Measurements from ENCODE around the gene UNC93B1.
A peak's percentile ranks its signal among the peaks of the same experiment; 100 is the strongest.

UNC93B1 gene

DNA sequence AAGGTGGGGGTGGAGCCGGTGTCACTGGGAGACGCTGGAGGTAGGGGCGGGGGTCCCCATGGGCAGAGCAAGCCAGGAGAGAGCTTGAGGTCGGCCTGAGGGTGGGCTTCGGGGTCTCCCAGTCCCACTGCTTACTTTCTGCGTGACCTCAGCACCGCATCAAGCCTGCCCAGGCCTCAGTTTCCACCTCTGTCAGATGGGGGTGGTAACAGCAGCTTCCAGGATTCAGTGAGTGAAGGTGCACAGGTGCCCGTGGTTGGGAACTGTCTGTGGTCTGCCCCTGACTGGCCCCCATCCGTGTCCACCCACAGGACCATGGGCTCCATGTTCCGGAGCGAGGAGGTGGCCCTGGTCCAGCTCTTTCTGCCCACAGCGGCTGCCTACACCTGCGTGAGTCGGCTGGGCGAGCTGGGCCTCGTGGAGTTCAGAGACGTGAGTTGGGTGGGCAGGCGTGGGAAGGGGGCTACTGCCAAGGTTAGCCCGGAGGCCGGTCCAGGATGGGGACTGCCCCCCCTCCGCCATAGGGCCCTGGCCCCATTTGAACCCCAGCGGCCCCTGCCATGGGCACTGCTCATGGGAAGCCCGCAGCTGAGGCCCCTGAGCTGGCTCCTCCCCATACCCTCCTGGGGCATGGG lies 37.2 kb upstream of the UNC93B1 start:
- H3K4me3 ChIP-seq (ENCODE audit: low read depth, low read length), result no peak overlapping the region

DNA sequence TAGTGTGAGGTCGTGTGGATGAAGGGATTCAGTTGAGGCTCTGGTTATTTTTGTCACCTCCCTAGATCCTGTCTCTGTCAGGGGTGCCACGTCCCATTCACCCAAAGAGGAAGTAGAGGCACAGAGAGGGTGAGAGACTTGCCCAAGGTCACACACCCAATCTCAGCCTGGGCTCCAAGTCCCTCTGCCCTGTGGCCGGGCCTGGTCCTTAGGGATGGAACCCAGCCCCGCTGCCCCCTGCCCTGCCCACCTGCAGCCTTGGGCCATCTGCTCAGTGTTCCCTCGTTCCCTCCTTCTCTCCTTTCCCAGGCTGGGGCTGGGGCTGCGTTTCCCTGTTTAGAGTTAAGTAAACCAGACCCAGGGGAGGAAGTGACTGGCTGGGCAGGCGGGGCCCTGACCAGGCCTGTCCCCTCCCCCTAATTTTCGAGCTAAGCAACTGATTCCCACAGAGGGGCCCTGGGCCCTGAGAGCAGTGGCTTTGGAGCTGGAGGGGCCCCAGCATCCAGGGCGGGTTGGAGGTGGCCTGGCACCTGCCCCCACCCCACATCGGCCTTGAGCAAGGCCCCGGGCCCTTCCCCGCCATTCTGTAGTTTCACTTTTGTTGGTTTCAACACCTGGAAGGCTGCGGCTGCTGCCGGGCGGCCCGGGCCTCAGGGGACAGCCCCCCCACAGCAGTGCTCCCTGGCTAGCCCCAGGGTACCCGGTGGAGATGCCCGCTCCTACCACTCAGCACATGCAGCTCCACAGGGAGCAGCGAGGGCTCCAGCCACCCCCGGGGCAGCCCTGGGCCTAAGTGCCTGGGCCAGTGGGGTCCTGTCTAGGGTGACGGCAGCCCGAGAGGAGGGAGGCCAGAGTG lies 36.4 kb upstream of the UNC93B1 start:
- no peak overlapping the region for H3K4me3 ChIP-seq (ENCODE audit: low read depth, low read length)

DNA sequence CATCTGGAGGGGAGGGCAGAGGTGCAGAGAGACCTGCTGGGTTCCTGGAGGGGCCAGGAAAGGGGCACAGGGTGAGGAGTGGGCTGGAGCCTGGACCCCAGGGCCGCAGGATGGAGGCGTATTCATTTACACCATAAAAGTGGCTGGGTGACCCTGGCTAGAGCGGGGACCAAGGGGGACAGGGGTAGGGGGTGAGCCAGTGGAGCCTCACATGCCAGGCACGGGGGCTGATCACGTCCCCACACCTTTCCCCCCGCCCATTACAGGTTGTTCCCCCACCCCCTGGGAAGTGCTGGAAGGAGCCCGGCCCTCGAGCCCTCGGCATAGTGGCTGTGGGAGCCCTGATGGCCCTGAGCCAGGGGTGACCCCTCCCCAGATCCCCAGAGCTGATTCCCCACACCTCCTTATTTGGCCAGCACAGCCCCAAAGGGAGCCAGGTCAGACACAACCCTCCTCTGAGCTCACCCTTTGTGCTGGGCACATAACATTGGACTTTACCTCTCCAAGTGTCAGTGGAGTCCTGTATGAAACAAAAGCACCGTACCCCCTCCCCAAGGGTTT lies 35.7 kb upstream of the UNC93B1 start:
- H3K4me3 ChIP-seq (ENCODE audit: low read depth, low read length), result no peak overlapping the region

DNA sequence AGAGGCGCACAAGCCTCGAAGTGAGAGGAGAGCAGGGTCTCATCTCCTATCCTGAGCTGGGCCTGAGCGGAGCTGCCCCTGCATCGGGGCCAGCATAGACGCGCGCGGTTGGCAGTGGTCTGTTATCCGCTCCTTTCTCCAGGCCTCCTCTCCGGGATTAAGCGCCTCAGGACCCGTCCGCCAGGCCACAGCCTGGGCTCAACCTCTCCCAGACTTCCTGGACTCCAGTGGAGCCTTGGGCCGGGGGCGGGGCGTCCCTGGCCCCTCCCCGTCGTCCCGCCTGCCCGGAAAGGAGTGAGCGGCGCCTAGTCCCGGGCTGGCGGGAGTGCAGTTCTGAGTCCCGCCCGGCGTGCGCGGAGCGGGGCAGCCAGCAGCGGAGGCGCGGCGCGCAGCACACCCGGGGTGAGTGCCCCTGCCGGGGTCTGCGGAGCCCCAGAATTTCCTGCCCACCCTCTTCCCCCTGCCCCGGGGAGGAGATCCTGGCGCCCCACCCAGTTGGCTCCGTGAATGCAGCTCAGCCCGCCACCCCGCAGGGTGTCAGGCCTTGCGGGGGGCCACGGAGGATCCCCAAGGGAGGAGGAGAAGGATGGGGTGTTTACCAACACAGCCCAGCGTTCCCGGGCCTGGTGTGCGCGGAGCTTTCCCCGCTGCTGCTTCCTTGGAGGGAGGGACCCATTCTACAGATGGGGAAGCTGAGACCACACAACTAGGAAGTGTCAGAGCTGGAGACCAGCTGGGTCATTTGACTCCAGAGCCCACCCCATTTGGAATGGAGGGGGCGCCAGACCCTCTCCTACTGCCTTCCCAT lies 35.0 kb upstream of the UNC93B1 start, which contains the start of gene TCIRG1:
TCIRG1 (plus strand) TSS at position 308 of the 808 bp plus-strand sequence. CDS start 2,247 bp downstream, outside the sequence.
- H3K4me3 ChIP-seq (ENCODE audit: low read depth, low read length), result peak within 1 kb of the TSS; percentile 27

DNA sequence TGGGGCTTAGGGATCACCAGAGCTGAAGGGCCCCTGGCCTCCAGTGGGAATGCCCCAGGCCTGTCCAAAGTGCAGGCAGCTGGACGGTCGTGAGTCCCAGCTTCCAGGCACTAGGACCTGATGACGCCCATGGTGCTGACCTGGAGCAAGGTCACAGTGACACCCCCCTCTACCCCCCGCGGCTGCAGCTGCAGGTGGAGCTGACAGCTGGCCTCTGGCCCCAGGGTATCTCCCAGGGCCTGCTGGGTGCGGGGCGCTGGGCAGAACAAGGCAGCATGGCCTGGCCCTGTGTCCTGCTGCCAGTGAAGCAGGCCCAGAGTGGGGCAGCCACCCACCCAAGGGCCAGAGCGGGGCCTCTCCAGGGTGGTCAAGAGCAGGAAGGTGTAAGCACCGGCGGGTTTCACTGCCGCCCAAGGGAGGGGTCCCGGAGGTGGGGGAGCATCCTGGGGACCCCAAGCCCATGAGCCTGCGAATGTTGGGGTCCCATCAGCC lies 34.4 kb upstream of the UNC93B1 start:
- H3K4me3 ChIP-seq (ENCODE audit: low read depth, low read length), result peak overlapping the region; percentile 20

DNA sequence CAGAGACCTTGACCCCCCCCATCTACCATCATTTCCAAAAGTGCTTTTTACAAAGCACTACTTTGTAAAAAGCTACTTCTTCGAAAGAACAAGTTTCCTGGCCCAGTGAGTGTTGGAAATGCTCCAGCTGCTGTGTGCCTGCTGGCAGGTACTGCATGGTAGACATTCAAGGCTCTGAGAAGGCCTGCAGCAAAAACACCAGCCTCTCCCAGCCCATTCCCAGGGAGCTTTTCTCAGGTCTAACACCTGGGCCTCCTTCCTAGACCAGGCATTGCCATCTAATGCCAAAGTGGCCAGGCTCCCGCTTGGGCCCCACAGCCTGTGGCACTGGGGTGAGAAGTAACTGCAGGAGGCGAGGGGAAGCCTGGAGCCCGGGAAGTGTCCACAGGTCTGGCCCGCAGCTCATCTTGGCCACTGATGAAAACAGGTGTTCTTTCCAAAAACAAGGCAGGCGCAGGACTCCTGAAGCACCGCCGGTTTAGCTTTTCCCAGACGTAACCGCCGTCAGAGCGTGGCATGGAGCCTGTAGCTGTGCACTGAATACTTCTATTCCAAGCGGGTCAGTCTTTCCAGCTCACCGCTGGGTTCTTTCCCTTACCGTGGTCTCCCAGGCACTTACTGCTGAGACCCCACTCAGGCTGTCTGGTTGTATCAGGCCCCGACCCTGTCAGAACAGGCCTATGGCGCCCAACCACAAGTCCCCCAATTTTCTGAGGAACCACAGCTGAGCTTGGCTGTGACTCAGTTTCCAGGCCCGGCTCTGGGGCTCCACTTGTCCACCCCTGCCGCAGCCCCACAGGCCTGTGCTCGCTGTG lies 33.7 kb upstream of the UNC93B1 start:
- H3K4me3 ChIP-seq (ENCODE audit: low read depth, low read length), result no peak overlapping the region

DNA sequence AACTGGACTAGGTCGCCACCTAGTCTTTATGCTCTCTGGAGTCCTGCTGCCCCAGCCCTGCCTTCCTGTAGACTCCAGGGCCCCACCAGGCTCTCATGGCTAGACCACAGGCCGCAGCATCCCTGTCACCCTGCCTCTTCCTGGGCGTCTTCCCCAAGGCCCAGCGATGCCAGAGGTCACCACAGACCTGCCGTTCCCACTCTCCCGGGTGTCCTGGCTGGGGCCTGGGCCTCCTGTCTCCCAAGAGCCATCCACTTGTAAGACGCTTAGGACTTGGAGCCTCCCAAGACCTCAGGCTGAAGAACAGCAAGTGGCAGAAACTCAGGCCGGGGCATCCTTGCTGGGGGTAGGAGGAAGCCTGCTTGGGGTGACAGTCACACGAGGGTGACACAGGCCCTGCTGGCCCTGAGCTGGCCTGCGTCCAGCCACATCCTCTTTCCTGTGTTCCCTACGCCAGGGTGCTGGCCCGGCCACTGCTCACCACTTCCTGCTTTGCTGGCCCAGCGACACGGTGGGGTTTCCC lies 32.9 kb upstream of the UNC93B1 start:
- no peak overlapping the region for H3K4me3 ChIP-seq (ENCODE audit: low read depth, low read length)

DNA sequence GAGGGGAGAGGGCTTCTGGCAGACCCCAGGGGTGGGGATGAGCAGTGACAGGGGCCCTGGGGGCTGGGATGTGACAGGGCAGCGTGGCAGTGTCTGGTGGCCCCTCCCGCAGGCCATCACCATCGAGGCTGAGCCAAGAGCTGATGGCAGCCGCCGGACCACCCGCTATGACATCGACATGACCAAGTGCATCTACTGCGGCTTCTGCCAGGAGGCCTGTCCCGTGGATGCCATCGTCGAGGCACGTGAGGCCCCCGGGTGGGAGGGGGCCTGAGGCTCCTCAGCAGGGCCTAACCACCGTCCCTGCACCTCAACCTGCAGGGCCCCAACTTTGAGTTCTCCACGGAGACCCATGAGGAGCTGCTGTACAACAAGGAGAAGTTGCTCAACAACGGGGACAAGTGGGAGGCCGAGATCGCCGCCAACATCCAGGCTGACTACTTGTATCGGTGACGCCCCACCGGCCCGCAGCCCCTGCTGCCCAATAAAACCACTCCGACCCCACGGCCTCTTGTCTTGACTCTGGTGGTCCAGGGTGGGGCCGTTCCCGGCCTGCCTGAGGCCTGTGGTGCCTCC lies 32.3 kb upstream of the UNC93B1 start:
- H3K4me3 ChIP-seq (ENCODE audit: low read depth, low read length), result no peak overlapping the region

DNA sequence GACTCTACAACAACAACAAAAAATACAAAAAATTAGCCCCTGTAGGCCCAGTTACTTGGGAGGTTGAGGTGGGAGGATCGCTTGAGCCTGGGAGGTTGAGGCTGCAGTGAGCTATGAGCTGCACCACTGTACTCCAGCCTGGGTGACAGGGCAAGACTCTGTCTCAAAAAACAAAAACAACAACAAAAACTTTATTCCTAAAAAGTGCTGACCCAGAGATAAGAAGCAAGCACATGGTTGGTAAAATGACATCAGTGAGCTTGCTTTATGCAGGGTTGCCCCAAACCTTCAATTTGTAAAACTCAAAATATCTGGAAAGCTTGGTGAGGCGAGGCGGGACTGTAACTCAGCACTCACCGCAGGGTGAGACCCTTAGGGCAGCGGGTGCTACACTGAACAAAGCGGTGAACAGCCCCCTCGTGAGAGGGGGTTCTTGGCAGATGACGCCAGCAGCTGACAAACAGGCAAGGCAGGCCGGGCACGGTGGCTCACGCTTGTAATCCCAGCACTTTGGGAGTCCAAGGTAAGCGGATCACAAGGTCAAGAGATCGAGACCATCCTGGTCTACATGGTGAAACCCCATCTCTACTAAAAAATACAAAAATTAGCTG lies 31.5 kb upstream of the UNC93B1 start:
- no peak overlapping the region for H3K4me3 ChIP-seq (ENCODE audit: low read depth, low read length)

DNA sequence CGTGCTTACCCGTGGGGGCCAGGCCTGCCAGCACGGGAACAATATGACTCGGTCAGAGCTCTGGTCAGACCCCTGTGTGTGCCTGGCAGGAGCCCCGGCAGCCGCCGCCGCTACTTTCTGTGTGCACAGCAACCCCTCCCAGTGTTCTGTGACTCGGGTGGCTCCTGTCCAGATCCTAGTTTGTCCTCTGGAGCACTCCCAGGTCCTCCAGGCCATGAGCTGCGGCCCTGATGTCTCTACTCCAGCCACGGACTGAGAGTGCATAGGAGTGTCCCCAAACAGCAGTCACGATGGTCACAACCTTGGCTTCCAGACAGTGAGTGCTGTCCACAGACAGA lies 29.8 kb upstream of the UNC93B1 start:
- H3K4me3 ChIP-seq (ENCODE audit: low read depth, low read length), result no peak overlapping the region

DNA sequence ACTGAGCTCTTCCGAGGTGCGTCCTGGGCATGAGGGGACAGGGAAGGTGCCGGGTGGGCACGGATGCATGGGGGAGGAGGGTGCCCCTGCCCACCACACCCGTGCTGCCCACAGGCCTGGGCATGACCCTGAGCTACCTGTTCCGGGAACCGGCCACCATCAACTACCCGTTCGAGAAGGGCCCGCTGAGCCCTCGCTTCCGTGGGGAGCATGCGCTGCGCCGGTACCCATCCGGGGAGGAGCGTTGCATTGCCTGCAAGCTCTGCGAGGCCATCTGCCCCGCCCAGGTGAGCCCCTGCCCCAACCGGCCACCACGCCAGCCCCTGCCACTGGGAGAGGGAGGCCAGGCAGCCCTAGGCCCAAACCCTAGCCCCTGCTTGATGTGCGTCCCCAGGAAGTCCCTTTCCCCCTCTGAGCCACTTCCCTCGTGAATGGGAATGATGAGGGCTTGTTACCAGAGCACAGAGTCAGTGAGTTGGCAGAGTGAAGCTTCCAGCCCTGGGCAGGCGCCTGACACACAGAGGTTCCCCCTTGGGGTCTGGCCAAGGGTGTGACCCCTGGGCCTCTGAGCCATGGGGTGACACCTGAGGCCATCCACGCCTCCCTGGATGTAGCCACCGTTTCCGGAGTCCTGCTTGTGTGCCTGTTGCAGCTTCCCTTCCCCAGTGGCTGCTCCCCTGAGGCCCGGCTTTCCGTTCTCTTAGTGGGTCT lies 29.3 kb upstream of the UNC93B1 start:
- H3K4me3 ChIP-seq (ENCODE audit: low read depth, low read length), result no peak overlapping the region

DNA sequence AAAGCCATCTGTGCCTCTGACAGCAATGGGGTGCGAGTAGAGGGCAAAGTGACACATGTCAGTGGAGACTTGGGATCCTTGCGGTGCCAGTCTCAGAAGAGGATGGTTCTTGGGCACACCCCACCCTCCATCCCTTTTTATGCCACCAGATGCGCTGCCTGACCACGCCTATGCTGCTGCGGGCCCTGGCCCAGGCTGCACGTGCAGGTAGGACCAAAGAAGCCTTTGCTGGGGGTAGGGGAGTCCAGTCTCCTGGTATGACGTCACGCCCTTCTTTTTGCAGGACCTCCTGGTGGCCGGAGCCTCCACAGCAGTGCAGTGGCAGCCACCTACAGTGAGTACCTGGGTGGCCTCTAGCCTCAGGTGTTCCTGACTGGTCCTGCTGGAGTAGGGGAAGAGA lies 28.1 kb upstream of the UNC93B1 start:
- no peak overlapping the region for H3K4me3 ChIP-seq (ENCODE audit: low read depth, low read length)

DNA sequence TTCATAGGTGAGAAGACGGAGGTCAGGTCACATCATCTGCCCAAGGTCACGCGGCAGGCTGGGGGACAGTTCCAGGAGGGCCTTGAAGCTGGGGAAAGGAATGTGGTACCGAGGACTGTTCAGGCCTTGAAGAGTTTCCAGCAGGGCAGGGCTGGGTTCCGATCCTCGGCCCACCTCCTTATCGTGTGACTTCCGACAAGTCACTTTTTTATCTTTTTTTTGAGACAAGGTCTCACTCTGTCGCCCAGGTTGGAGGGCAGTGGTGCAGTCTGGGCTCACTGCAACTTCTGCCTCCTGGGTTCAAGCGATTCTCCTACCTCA lies 27.2 kb upstream of the UNC93B1 start:
- H3K4me3 ChIP-seq (ENCODE audit: low read depth, low read length), result peak overlapping the region; percentile 78

DNA sequence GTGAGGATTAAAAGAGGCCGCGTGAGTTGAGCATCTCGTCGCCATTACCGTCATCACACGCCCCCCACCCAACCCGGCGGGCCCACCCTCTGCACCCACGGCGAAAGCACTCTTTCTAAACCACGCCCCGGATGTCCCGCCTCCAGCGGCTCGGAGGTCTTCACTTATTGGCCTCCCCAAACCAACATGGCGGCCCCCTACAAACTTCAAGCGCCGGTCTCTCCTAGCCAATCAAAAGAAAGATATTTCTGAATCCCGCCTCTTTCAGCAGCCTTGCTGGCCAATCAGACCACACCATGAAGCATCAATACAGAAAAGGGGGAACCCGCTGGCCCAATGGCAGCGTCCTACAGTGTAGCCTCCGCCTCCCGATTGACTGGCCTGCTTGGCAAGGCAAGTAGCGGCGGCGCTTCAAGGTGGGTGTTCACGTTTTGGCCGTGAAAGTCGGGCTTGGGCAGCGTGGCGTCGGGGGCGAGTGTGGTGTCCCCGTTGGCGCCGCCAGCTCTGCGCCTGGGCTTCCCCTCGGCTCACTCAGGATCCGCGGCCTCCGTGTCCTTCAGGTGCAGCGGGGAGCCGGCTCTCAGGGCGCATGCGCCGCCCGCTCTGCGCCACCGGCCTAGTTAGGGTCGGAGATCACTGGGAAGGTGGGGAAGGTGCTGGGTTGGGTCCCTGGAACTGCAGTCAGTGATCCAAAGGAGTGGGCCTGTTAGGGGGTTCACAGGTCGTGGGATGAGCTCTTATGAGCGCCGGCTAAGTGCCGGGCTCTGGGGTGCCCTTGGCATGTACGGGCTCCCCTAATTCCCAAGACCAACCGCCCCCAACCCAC lies 26.6 kb upstream of the UNC93B1 start, which contains the start of gene NDUFS8:
NDUFS8 (plus strand) TSS at position 364 of the 826 bp plus-strand sequence. CDS start 1,471 bp downstream, outside the sequence.
- H3K4me3 ChIP-seq (ENCODE audit: low read depth, low read length), result peak within 1 kb of the TSS; percentile 91

DNA sequence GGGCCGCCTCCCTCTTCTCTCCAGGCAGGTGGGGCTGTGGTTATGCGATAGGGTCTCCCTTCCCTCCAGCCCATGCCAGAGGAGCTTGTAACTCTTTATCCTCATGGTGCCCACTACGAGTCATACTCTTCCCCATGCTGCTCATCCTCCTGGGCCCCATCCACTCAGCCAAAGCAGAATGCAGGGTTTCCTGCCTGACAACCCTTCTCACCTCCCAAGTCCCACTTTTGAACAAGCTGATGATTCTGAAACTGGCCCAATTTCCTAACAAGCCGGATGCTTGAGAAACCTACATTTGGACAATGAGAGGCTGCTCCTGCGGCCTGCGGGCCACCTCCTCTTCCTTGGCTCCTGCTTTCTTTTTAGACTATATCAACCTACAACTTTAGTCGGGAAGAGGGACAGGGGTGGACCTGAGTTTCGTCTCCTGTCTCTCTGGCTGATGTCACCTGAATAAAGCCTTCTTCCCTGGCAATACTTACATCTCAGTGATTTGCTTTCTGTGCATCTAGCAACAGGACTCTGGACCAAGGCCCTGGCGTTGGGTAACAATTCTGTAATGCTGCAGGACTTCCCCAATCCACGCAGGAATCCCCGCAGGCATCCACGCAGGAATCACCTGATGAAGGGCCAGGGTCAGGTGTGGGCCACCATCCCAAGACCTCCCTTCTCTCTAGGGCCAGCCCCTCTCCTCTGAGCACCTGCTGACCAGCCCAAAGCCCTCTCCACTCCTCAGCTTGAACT lies 25.1 kb upstream of the UNC93B1 start:
- no peak overlapping the region for H3K4me3 ChIP-seq (ENCODE audit: low read depth, low read length)

DNA sequence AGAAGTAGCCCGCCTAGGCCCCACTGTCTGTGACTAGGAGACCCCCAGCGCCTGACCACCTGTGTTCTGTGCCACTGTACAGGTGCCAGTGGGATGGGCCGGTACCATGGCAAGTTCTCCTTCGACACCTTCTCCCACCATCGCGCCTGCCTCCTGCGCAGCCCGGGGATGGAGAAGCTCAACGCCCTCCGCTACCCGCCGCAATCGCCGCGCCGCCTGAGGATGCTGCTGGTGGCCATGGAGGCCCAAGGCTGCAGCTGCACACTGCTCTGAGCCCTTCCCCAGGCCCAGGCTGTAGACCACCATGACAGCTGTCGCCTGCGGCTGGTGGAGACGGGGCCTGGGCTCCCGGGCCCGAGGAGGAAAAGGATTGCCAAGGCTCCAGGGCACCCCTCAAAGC lies 23.8 kb upstream of the UNC93B1 start:
- no peak overlapping the region for H3K4me3 ChIP-seq (ENCODE audit: low read depth, low read length)
